Stimulated activated CD4-positive, alpha-beta T cell treated with anti-CD3 and anti-CD28 coated beads, Interleukin-1b, Interleukin-23, amount 100 ng/mL, for 24 hours (primary cell): ENCODE results near the gene HS3ST5.
"Not testable (repeated sequence)": the region's sequence is repeated elsewhere in the genome, so short reads cannot be mapped to it uniquely, and the experiment has no call there.

Experiments
- DNase-seq, 4 experiments: peaks; one replicate each; pipeline ENCODE4 v3.0.0-alpha.2; 2020; ENCODE audit warnings: low read depth in 4 of 4, low spot score in 1 of 4

HS3ST5 gene

DNA sequence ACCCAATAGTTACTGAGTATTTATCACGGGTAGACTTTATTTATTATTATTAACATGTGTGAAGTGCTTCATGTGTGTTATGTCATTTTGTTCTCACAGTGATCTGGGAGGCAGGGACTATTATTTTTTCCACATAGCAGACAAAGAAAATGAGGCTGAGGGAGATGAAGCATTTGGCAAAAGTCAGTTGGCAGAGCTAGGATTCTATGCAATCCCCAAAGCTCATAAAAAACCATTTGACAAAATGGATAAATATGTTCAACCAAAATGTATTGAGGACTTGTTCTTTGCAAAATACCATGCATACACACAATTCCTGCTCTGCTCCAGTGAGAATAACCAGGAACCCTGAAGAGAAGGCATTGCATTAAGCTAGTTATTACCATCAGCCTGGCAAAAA, 184.4 kb downstream of the HS3ST5 start:
- no peak for DNase-seq

GRCh38 chr6:114157848-114158247, 185.0 kb downstream of the HS3ST5 start:
- DNase-seq, result no peak

- no peak for DNase-seq
Observed at GRCh38 chr6:114155763-114156162, 187.1 kb downstream of the HS3ST5 start.

- no peak for DNase-seq
Observed at GRCh38 chr6:114154812-114155211, 188.0 kb downstream of the HS3ST5 start.

GRCh38 chr6:114153448-114153847, 189.4 kb downstream of the HS3ST5 start:
- no peak for DNase-seq

- no peak for DNase-seq
Observed at GRCh38 chr6:114151064-114151690, 191.6 kb downstream of the HS3ST5 start.

- DNase-seq, result not testable (repeated sequence)
Observed at GRCh38 chr6:114149182-114149581, 193.6 kb downstream of the HS3ST5 start.

- DNase-seq, result no peak
Observed at GRCh38 chr6:114144887-114145851, 197.7 kb downstream of the HS3ST5 start.

DNA sequence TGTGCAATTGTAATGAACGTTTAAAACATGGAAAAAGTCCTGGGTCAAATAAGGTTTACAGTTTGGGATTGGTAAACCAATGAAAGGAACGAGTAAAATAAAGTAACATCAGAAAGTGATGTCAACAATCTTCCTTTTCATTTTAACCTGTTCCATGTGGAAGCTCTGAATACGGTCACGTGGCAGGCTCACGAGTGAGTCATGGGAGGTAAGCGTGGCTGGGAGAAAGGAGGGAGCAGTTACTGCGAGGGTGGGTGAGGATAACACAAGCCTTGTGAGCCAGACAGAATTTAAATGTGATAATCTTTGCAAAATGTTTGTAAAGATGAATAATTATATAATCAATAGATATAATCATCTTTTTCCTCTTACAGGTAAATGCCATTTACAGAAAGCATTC, 200.6 kb downstream of the HS3ST5 start:
- DNase-seq, result no peak

- DNase-seq, result no peak
Observed at GRCh38 chr6:114140416-114140815, 202.4 kb downstream of the HS3ST5 start.

DNA sequence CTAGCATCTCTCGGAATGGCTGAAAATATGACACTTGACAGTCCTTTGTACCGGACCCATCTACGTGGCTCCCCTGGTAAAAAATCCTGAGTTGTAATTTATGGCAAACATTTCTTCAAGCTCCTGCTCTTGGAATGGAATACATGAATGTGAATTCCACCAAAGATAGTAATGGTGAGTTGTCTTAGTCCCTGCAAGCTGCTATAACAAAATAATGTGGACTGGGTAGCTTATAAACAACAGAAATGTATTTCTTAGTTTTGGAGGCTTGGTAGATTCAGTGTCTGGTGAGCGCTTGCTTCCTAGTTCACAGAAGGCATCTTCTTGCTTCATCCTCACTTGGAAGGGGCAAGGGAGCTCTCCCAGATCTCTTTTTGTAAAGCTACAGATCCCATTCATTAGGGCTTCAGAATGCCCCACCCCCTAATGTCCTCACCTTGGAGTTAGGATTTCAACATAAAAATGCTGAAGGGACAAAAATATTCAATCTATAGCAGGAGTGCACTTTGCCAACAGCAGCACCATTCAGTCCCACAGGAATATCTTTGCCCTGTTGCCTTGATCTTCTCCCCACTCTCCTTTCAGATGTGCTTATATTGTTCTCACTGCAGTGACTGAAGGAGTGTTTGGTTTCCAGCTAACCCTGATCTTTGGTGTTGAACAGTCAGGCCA, 204.1 kb downstream of the HS3ST5 start:
- DNase-seq, result no peak

DNA sequence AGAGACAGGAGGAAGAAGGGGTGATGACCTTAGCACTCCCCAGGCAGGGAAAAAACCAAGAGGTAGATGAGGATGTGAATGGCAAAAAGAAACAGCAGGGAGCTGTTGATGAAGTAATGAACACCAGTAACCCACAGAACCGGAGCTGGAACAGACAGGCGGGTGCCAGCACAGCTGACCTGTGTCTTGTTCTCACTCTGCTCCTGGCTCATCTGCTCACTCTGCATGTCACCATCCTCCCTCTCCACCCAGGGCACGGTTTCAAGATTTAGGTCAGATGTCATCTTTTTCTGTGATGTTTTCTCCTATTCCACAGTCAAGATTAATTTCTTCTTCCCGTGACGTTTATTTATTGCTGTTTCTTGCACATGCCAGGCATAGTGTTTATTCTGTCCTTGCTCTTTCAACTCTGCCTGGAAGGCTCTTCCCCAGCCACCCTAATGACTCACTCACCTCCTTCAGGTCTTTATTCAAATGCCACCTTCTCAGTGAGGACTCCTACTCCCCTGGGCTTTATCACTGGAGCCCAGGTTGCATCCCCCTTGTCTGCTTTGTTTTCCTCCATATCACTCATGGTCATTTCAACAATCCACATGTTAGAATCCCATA, 207.4 kb downstream of the HS3ST5 start:
- DNase-seq, result no peak

DNA sequence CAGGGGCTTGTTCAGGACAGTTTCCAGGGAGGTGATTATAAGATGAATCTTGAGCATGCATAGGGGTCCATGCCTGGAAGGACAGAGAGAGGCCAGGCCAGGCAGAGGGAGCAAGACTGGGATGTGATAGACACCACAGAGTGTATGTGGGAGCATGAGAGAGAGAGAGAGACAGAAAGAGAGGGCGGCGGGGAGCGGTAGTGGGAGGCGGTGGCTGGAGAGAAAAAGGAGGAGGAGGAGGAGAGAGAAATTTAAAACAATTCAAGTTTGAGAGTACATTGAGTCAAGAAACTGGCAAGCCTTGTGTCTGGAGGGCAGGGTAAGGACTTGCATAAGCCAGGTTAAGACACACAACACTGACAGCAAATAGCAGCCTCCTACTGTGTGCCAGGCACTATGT, 209.0 kb downstream of the HS3ST5 start:
- DNase-seq, result no peak

GRCh38 chr6:114131945-114132344, 210.9 kb downstream of the HS3ST5 start:
- DNase-seq, result no peak

GRCh38 chr6:114125576-114125975, 217.2 kb downstream of the HS3ST5 start:
- no peak for DNase-seq

DNA sequence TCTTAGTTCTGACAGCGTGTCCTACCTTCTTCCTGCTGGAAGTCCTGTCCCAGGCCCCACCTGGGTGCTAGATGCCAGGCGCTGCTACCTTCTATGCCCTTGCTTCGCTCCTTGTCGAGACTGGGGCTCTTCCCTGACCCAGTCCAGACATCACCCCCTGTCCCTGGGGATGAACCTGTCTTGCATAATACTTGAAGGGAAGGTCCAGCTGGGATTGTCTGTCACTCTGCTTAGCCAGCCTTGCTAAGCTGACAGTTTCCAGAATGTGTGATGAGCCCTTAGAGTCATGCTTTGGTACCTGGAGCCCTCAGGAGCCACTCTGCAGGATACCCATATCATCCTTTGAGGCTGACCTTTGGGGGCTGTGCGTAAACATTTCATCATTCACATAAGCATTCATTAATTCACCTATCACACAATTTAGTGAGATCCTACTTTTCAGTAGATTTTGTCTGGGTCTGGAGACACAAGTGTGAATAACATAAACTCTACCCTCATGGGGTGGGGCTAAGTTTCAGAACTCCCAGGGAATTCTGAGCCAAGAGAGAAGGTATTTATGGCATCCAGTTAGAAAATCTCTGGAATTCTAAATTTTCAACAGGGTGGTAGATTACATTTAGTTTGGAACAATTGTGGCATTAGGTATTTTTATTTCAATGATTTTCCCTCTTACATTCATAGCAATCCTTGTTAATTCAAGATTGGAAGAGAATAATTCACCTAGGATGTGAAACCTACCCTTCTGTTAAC, 220.7 kb downstream of the HS3ST5 start:
- no peak for DNase-seq

DNA sequence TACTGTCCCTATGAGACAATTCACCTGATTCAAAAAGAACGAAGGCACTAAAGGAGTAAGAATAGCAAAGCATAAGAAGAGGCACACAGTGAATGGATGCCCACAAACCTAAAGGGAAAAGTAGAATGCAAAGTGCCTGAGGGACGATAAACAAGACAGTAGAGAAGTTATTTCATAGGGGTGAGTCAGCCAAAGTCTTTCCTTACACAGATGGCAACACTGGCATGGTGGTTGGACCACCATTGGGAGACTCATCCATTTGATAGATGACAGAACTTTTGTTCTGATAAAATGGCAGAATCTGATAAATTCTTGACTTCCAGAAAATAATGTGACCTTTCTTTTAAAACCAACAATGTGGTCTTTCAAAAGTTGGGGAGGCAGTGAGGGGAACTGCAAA, 223.8 kb downstream of the HS3ST5 start:
- no peak for DNase-seq

- DNase-seq, result no peak
Observed at GRCh38 chr6:114115652-114116051, 227.2 kb downstream of the HS3ST5 start.

- DNase-seq, result peak in 1 of 4 experiments; percentile 21
Observed at GRCh38 chr6:114108119-114109002, 234.5 kb downstream of the HS3ST5 start.

GRCh38 chr6:114106020-114106419, 236.8 kb downstream of the HS3ST5 start:
- no peak for DNase-seq
